NCI-H187 (cell line): ENCODE data around the gene CAMK2N1.
A peak's percentile ranks its signal among the peaks of the same experiment; 100 is the strongest.

ENCODE experiments used
- DNase-seq, 2 experiments: peaks; one replicate each; lab custom pipeline; 2025; lab: John Stamatoyannopoulos, UW

CAMK2N1 gene

DNA sequence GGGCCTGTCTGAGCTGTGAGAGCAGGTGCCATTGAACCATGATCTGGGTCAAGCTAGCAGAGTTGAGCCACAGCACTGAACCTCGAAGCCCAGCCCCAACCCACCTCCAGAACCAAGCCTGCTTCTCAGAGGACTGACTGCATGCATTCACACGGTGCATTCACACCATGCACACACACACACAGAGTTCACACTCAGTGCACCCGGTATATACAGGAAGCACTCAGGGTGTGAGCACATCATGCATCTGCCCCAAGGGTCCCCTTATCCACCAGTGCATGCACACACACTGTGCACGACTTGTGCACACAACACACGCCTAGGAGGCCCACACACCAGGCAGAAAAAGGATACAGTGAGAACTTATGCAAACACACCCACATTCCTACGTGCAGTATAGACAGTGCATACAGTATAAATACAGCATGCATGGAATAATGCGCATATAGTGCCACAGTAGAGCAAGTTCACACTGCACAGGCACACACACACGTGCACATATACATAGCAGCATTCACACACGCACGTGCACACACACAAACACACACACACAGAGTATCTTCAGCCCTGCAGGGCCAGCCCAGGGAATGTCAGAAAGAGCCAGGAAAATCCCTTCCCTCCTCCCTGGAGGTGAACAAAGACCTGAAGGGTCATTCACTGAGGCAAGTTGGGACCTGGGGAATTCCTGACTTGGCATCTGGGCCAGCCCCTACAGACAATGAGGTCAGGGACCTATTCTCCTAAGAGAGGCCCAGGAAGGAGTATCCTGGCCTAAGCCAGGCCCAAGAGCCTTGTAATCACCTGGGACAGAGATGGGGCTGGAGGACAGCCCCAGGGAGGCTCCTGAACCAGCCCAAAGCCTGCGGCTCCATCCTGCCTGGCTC, 42.1 kb downstream of the CAMK2N1 start:
- DNase-seq = no peak

GRCh38 chr1:20442920-20443625, 42.9 kb downstream of the CAMK2N1 start:
- DNase-seq = no peak

GRCh38 chr1:20440785-20441200, 45.2 kb downstream of the CAMK2N1 start:
- peak in 1 of 2 experiments; percentile 11 for DNase-seq

DNA sequence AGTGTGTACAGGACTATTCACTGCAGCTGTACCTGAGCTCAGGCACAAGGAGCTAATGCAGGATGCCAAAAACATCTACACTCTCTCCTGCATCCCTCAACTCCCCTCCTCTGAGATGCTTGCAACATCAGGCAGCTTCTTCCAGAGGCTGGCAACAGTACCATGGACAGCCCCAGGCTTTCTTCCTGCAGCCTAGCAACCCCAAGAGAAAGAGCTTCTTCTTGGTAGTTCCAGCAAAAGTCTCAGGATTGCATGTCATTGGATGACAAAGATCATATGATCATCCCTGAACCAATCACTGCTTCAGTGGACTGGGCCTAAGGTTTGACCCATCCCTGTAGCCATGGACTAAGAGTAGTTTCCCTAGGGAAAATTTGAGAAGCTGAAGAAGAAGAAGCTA, 46.7 kb downstream of the CAMK2N1 start:
- DNase-seq = no peak

- DNase-seq = no peak
These were observed 48.4 kb downstream of the CAMK2N1 start for GRCh38 chr1:20437640-20438039.

DNA sequence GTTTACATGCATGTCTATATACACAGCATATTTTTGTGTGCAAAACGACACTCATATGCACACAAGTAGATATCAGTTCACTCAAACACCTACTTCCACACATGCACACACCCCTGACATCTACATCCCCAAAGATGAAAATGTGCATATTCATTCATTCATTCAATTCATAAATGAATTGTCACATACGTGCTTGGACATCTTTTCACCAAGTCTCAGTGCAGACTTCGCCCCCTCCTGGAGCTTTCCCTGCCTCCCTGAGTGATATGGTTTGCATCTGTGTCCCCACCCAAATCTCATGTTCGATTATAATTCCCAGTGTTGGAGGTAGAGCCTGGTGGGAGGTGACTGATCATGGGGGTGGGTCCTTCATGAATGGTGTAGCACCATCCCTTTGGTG, 53.1 kb downstream of the CAMK2N1 start:
- DNase-seq = no peak
